ENCODE measurements around the gene ASB15. TPM values are rescaled to one million over a fixed set of nuclear protein-coding genes. Genes with fewer than 3 reads are reported as not detected.

The ASB15 gene
- total and polyA plus RNA-seq, 2 of the 4 experiments (the other 2 are of a cell fraction) = not detected

DNA sequence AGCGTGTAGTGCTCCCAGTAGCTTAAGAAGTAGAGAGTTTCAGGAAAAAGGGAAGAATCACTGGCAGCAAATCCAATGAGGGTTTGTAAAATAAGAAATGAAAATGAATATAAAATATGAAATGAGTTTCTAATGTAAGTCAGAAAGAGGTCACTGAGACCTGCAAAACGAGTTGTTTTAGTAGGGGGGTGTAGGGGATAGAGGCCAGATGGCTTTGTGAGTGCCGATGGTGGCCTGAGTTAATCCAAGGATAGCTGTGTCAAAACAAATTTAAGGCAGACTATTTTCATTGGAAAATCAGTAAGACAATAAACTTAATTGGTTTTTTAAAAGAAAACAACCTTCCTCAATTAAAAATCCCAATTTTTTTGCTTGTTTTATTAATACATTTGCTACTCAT, 745 bp upstream of the ASB15 start:
- DNase-seq = no peak
- Histone ChIP-seq H3K18ac (ENCODE audit: low read depth, low read length) (no peak overlapping the region), H3K27ac (ENCODE audit: insufficient read depth, low read length) (no peak overlapping the region), H4K8ac (ENCODE audit: low read depth in 2 of 2, low read length in 2 of 2) (no peak overlapping the region), H3K4me1 (ENCODE audit: control insufficient read depth, insufficient read depth, low read length) (peaks cover 1% of the 10 kb centered on the region; the same call in 1 of the 2 replicates), H2AK9ac (replicated peaks; ENCODE audit: low read depth, low read length, poor library complexity) (no peak overlapping the region), H2AK5ac (ENCODE audit: low read depth, low read length) (no peak overlapping the region), H3K4ac (ENCODE audit: low read depth, low read length) (no peak overlapping the region), H2BK20ac (ENCODE audit: low read depth, low read length) (no peak overlapping the region), H3K4me2 (ENCODE audit: low read depth, low read length) (no peak overlapping the region), H3K9ac (ENCODE audit: low read depth, low read length) (no peak overlapping the region), H3K14ac (replicated peaks; ENCODE audit: low read depth, low read length) (no peak overlapping the region), H3K23ac (ENCODE audit: low read depth, low read length) (no peak overlapping the region), H4K91ac (ENCODE audit: insufficient read depth, low read depth, low read length) (no peak overlapping the region), H3K9me1 (ENCODE audit: insufficient read depth, low read length) (no peaks in the 10 kb centered on the region), H2AFZ (replicated peaks; ENCODE audit: low read length, poor library complexity) (no peak overlapping the region), H4K5ac (ENCODE audit: low read depth, low read length) (no peak overlapping the region), H4K20me1 (ENCODE audit: insufficient read depth, low read length) (no peaks in the 10 kb centered on the region), H3K79me1 (ENCODE audit: low read depth in 1 of 2, low read length in 2 of 2) (no peaks in the 10 kb centered on the region), H3K36me3 (ENCODE audit: control insufficient read depth, insufficient read depth, low read length) (no peaks in the 10 kb centered on the region), H3K4me3 (ENCODE audit: insufficient read depth, low read depth, low read length) (no peak overlapping the region), H2BK15ac (ENCODE audit: low read depth, low read length) (no peak overlapping the region), H3K27me3 (ENCODE audit: control insufficient read depth, insufficient read depth, low read length) (no peaks in the 10 kb centered on the region), H3K9me3 (ENCODE audit: control insufficient read depth, insufficient read depth, low read length) (no peaks in the 10 kb centered on the region), H3K56ac (ENCODE audit: extremely low read depth, insufficient read depth, low read length) (no peak overlapping the region), H2BK120ac (ENCODE audit: low read depth, low read length) (no peak overlapping the region), H2BK5ac (ENCODE audit: low read depth, low read length, poor library complexity, severe bottlenecking) (no peak overlapping the region)
- ChIA-PET POLR2A (ENCODE audit: unreplicated experiment) (no interaction called here), CTCF (no interaction called here)
- in situ Hi-C loops (cut with MboI; ENCODE audit: low sequenced_read_pairs) = no loop called here
- dilution Hi-C loops (cut with HindIII; ENCODE audit: low sequenced_read_pairs, unreplicated experiment) = no loop called here
- ATAC-seq (ENCODE audit: low read depth) = no peak
- BruUV-seq (replicated peaks) = no TSS peak
- 19% methylated on average over 2 of the region's 3 CpGs; no CpG with 5 or more reads in 1 of the 2 experiments for WGBS, 2 experiments (ENCODE audit: extremely low coverage in 2 of 2, insufficient read length in 1 of 2)
- intact Hi-C loops (cut with micrococcal nuclease) = no loop called here
- TF ChIP-seq CHD1 (IDR thresholded peaks at IDR 0.05; ENCODE audit: low read depth, low read length) (no peak), RCOR1 (IDR thresholded peaks at IDR 0.05; ENCODE audit: insufficient replicate concordance, low read length) (no peak), MXI1 (IDR thresholded peaks at IDR 0.05; ENCODE audit: borderline replicate concordance, low read depth, low read length) (no peak), RFX5 (IDR thresholded peaks at IDR 0.05; ENCODE audit: low read depth, low read length) (no peak), POLR2A (IDR thresholded peaks at IDR 0.05; ENCODE audit: low read depth, low read length) (no peak), RAD21 (IDR thresholded peaks at IDR 0.05; ENCODE audit: low read length) (no peak), SMC3 (IDR thresholded peaks at IDR 0.05; ENCODE audit: low read depth, low read length) (no peak), BHLHE40 (IDR thresholded peaks at IDR 0.05; ENCODE audit: low read depth, low read length) (no peak), CEBPB (IDR thresholded peaks at IDR 0.05; ENCODE audit: low read depth, low read length) (no peak), MAFK (IDR thresholded peaks at IDR 0.05; ENCODE audit: low read depth, low read length) (no peak), MAZ (IDR thresholded peaks at IDR 0.05; ENCODE audit: borderline replicate concordance, low read depth, low read length) (no peak), FOS (IDR thresholded peaks at IDR 0.05; ENCODE audit: low read depth, low read length) (no peak), NFE2L2 (IDR thresholded peaks at IDR 0.05; ENCODE audit: low read depth, low read length) (no peak)
- TF ChIP-seq, protein P1, sequence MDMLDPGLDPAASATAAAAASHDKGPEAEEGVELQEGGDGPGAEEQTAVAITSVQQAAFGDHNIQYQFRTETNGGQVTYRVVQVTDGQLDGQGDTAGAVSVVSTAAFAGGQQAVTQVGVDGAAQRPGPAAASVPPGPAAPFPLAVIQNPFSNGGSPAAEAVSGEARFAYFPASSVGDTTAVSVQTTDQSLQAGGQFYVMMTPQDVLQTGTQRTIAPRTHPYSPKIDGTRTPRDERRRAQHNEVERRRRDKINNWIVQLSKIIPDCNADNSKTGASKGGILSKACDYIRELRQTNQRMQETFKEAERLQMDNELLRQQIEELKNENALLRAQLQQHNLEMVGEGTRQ (IDR thresholded peaks at IDR 0.05; ENCODE audit: low read depth, low read length) = no peak
- TF ChIP-seq, protein P2, sequence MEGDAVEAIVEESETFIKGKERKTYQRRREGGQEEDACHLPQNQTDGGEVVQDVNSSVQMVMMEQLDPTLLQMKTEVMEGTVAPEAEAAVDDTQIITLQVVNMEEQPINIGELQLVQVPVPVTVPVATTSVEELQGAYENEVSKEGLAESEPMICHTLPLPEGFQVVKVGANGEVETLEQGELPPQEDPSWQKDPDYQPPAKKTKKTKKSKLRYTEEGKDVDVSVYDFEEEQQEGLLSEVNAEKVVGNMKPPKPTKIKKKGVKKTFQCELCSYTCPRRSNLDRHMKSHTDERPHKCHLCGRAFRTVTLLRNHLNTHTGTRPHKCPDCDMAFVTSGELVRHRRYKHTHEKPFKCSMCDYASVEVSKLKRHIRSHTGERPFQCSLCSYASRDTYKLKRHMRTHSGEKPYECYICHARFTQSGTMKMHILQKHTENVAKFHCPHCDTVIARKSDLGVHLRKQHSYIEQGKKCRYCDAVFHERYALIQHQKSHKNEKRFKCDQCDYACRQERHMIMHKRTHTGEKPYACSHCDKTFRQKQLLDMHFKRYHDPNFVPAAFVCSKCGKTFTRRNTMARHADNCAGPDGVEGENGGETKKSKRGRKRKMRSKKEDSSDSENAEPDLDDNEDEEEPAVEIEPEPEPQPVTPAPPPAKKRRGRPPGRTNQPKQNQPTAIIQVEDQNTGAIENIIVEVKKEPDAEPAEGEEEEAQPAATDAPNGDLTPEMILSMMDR (conservative IDR thresholded peaks at IDR 0.05; ENCODE audit: low read depth, low read length) = no peak
- TF ChIP-seq, protein P3, sequence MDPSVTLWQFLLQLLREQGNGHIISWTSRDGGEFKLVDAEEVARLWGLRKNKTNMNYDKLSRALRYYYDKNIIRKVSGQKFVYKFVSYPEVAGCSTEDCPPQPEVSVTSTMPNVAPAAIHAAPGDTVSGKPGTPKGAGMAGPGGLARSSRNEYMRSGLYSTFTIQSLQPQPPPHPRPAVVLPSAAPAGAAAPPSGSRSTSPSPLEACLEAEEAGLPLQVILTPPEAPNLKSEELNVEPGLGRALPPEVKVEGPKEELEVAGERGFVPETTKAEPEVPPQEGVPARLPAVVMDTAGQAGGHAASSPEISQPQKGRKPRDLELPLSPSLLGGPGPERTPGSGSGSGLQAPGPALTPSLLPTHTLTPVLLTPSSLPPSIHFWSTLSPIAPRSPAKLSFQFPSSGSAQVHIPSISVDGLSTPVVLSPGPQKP (IDR thresholded peaks at IDR 0.05; ENCODE audit: borderline replicate concordance, low read depth, low read length) = no peak

All from IMR-90 (cell line).